Calu3 (cell line): Measurements from ENCODE around the gene TLE3. TPM values are rescaled to one million over a fixed set of nuclear protein-coding genes. Genes with fewer than 3 reads are reported as not detected.

Source experiments
- BruUV-seq: library from RNA; stranded (reverse); fragments of 400-500 nt; replicated peaks from 2 replicates; lab custom pipeline; 2021; lab: Mats Ljungman, UMichigan
- CTCF ChIA-PET: fragments of 300-600 bp; sonication (Branson Sonifier 250); formaldehyde crosslinking; loops from one replicate; lab custom pipeline; 2022; ENCODE audit warnings: antibody characterized with exemption; lab: Charles Lee
- DNase-seq: peaks from one replicate; pipeline ENCODE4 v3.0.0; 2022
- H3K27ac Mint-ChIP-seq: one replicate; pipeline ENCODE4 v1.8.0; 2022; ENCODE audit warnings: mixed read lengths; ENCODE audit not compliant: unreplicated experiment
- H3K27me3 Mint-ChIP-seq: one replicate; pipeline ENCODE4 v1.8.0; 2022; ENCODE audit warnings: mixed read lengths; ENCODE audit not compliant: unreplicated experiment
- H3K36me3 Mint-ChIP-seq: one replicate; pipeline ENCODE4 v1.8.0; 2022; ENCODE audit warnings: mild to moderate bottlenecking, moderate library complexity, mixed read lengths; ENCODE audit not compliant: insufficient read depth, unreplicated experiment
- H3K4me1 Mint-ChIP-seq: one replicate; pipeline ENCODE4 v1.8.0; 2022; ENCODE audit warnings: mild to moderate bottlenecking, low read depth, mixed read lengths; ENCODE audit not compliant: unreplicated experiment
- H3K4me3 Mint-ChIP-seq: one replicate; pipeline ENCODE4 v1.8.0; 2022; ENCODE audit warnings: mild to moderate bottlenecking, low read depth, moderate library complexity, mixed read lengths; ENCODE audit not compliant: unreplicated experiment
- H3K9me3 Mint-ChIP-seq: one replicate; pipeline ENCODE4 v1.8.0; 2022; ENCODE audit warnings: low read depth, mixed read lengths; ENCODE audit not compliant: unreplicated experiment
- CTCF ChIP-seq: fragments of 200-600 bp; IDR thresholded peaks from one replicate; pipeline ENCODE4 v1.8.0; 2022; ENCODE audit warnings: antibody characterized with exemption; ENCODE audit not compliant: unreplicated experiment
- intact Hi-C: fragments of 100-400 bp; cut with micrococcal nuclease; formaldehyde crosslinking; loops from one replicate; pipeline ENCODE4 v1.10.0; 2022; ENCODE audit not compliant: unreplicated experiment
- total RNA-seq: library from RNA; stranded (reverse); gene quantifications from 2 replicates; pipeline ENCODE4 v1.2.3, GENCODE V29; 2022

Gene TLE3
- total RNA-seq, 1 experiment from 2014 or later = 54.8 TPM

- no peaks in the 10 kb centered on the region for H3K9me3 Mint-ChIP-seq
- intact Hi-C loops = loop anchor here (10.0 kb wide), 1 partner anchor 313 kb away; no protein-coding TSS in a partner anchor
- H3K36me3 Mint-ChIP-seq = peaks cover 15% of the 10 kb centered on the region
- peaks cover 22% of the 10 kb centered on the region for H3K4me1 Mint-ChIP-seq
- BruUV-seq = no TSS peak
- CTCF ChIA-PET = no interaction called here
- no peak overlapping the region for H3K27ac Mint-ChIP-seq
- no peak for DNase-seq
- H3K27me3 Mint-ChIP-seq = no peaks in the 10 kb centered on the region
- no peak for TF ChIP-seq CTCF
- H3K4me3 Mint-ChIP-seq = no peak overlapping the region
Measured at GRCh38 chr15:70067681-70068080, 30.0 kb downstream of the TLE3 start.

GRCh38 chr15:70067011-70067410 lies 30.7 kb downstream of the TLE3 start:
- BruUV-seq = no TSS peak
- no peak overlapping the region for H3K4me3 Mint-ChIP-seq

GRCh38 chr15:70066447-70066846 lies 31.3 kb downstream of the TLE3 start:
- no TSS peak for BruUV-seq
- peaks cover 14% of the 10 kb centered on the region for H3K36me3 Mint-ChIP-seq
- intact Hi-C loops = loop anchor here (10.0 kb wide), 1 partner anchor 312 kb away; no protein-coding TSS in a partner anchor
- no peaks in the 10 kb centered on the region for H3K9me3 Mint-ChIP-seq
- DNase-seq = no peak
- H3K27me3 Mint-ChIP-seq = no peaks in the 10 kb centered on the region
- CTCF ChIA-PET = interaction anchor here (0.6 to 1.0 kb wide), 3 partner anchors 10 to 572 kb away, joined by 3 to 5 read pairs (median 4); no protein-coding TSS in a partner anchor
- no peak overlapping the region for H3K27ac Mint-ChIP-seq
- TF ChIP-seq CTCF = no peak
- H3K4me3 Mint-ChIP-seq = no peak overlapping the region
- H3K4me1 Mint-ChIP-seq = peaks cover 27% of the 10 kb centered on the region

More at GRCh38 chr15:70067011-70067410, 30.7 kb downstream of the TLE3 start:
- H3K9me3 Mint-ChIP-seq = no peaks in the 10 kb centered on the region
- intact Hi-C loops = loop anchor here (10.0 kb wide), 1 partner anchor 312 kb away; no protein-coding TSS in a partner anchor
- H3K4me1 Mint-ChIP-seq = peaks cover 27% of the 10 kb centered on the region
- H3K36me3 Mint-ChIP-seq = peaks cover 16% of the 10 kb centered on the region
- no peak for TF ChIP-seq CTCF
- CTCF ChIA-PET = interaction anchor here (1.0 kb wide), 1 partner anchor 9 kb away, joined by 3 read pairs; no protein-coding TSS in a partner anchor
- no peaks in the 10 kb centered on the region for H3K27me3 Mint-ChIP-seq
- DNase-seq = no peak
- no peak overlapping the region for H3K27ac Mint-ChIP-seq

- CTCF ChIA-PET = interaction anchor here (0.6 to 0.9 kb wide), 3 partner anchors 87 to 572 kb away, joined by 3 to 5 read pairs (median 4); no protein-coding TSS in a partner anchor
- Mint-ChIP-seq H3K9me3 (no peaks in the 10 kb centered on the region), H3K4me1 (peaks cover 27% of the 10 kb centered on the region), H3K36me3 (peaks cover 14% of the 10 kb centered on the region), H3K27ac (no peak overlapping the region), H3K27me3 (no peaks in the 10 kb centered on the region), H3K4me3 (no peak overlapping the region)
- TF ChIP-seq CTCF = no peak
- intact Hi-C loops = loop anchor here (10.0 kb wide), 1 partner anchor 311 kb away; no protein-coding TSS in a partner anchor
- no peak for DNase-seq
- BruUV-seq = no TSS peak
Measured at GRCh38 chr15:70066004-70066403, 31.7 kb downstream of the TLE3 start.
